WI38 (cell line): ENCODE measurements around the gene STX2.
"Not testable (repeated sequence)": the region's sequence is repeated elsewhere in the genome, so short reads cannot be mapped to it uniquely, and the experiment has no call there.

Experiments used
- H3K4me3 ChIP-seq: 2 replicates; pipeline ENCODE4 v1.5.1; 2011; ENCODE audit warnings: low read depth, mild to moderate bottlenecking, control low read depth, low read length
- TF ChIP-seq, protein P1 (sequence below): IDR thresholded peaks from 2 replicates; pipeline ENCODE4 v1.5.1; 2012; ENCODE audit warnings: low read depth, mild to moderate bottlenecking, control low read depth, low read length

Gene STX2

DNA sequence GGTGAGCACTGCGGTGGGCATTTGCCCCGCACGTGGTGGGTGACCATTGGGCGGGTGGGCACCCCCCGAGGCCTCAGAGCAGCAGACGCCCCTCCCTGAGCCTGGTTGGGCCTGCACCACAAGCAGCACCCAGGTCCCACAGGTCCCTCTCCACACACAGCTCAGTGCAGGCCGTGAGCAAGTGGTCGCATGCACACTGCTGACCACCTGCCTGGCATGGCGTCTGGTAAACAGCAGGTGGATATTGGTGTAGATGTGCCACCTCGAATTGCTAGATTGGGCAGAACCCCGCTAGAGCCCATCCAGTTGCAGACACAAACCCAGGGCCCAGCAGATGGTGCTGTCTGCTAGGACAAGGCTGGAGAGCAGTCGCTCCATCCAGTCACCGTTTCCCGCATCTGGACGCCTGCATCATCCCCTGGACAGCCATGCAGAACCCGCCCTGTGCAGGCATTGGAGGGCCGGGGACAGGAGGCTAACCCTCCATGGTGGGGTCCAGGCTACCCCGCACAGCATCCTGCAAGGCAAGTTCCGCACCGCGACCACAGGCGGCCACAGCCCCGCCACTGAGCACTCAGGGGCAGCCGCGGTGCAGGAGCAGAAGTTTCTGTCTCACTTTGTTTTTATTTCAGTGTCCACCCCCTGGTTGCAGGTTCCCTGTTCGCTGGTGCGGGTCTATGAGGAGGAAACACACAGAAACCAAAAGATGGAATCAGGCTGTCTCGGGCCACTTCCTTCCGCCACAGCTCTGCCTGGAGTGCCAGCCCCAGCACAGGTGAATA is 77.3 kb downstream of the STX2 start:
- H3K4me3 ChIP-seq, result no peak overlapping the region
- TF ChIP-seq, protein P1, sequence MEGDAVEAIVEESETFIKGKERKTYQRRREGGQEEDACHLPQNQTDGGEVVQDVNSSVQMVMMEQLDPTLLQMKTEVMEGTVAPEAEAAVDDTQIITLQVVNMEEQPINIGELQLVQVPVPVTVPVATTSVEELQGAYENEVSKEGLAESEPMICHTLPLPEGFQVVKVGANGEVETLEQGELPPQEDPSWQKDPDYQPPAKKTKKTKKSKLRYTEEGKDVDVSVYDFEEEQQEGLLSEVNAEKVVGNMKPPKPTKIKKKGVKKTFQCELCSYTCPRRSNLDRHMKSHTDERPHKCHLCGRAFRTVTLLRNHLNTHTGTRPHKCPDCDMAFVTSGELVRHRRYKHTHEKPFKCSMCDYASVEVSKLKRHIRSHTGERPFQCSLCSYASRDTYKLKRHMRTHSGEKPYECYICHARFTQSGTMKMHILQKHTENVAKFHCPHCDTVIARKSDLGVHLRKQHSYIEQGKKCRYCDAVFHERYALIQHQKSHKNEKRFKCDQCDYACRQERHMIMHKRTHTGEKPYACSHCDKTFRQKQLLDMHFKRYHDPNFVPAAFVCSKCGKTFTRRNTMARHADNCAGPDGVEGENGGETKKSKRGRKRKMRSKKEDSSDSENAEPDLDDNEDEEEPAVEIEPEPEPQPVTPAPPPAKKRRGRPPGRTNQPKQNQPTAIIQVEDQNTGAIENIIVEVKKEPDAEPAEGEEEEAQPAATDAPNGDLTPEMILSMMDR, result peak; percentile 54; the same call in 1 of the 2 replicates

DNA sequence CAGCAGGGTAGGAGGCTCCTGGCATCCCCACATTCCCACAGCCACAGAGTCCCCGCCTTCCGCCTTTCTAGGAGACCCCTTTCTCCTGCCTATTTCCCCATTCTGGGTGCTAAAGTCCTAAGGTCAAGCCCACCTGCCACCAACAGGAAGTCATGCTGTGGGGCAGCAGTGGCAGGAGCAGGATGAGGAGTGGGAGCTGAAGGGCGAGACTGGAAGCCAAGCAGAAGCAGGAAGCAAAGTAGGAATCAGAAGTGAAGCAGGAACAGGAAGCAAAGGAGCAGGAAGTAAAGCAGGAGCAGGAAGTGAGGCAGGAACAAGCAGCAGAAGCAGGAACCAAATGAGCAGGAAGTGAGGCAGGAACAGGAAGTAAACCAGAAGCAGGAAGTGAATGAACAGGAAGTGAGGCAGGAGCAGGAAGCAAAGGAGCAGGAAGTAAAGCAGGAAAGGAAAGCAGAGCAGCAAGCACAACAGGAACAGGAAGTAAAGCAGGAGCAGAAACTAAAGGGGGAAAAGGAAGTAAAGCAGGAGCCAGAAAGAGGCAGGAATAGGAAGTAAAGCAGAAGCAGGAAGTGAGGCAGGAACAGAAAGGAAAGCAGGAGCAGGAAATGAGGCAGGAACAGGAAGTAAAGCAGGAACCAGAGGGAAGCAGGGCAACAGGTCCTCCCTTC is 84.7 kb downstream of the STX2 start:
- TF ChIP-seq, protein P1, result no peak

DNA sequence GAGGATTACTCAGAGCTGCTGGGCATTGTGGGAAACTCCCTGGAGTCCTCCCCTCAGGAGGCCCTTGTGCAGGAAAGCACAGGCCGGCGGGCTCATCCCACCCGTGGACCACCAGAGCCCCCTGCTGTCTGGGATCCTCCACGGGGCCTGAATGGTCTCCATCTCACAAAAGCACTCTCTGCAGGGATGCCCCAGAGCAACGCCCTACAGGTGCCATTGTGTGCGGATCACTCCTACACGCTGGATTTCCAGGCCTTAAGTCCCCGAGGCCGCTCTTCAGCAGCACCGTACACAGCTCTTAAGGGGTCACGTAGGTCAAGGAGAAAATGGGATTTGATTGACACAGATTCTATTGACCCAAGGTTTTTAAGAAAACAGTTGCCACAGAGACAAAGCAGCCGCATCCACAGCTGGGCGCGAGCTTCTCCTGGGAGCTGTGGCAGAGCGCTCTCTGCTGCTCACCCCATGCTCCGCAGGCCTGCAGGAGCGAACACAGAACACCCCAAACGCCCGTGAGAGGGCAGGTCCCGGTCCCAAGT is 86.3 kb downstream of the STX2 start:
- TF ChIP-seq, protein P1, result no peak
- no peak overlapping the region for H3K4me3 ChIP-seq

More for the DNA sequence above, 84.7 kb downstream of the STX2 start:
- H3K4me3 ChIP-seq, result no peak overlapping the region

DNA sequence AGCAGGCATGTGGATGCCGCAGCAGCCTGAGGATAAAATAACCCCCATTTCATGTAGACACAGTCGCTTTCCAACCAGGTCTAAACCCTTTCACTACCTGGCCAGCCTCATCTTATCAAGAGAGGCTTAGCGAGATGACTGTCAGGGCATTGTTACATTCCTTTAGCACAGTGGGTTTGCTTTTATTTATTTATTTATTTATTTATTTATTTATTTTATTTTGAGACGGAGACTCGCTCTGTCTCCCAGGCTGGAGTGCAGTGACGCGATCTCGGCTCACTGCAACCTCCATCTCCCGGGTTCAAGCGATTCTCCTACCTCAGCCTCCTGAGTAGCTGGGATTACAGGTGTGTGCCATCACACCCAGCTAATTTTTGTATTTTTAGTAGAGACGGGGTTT is 87.0 kb downstream of the STX2 start:
- not testable (repeated sequence) for H3K4me3 ChIP-seq

DNA sequence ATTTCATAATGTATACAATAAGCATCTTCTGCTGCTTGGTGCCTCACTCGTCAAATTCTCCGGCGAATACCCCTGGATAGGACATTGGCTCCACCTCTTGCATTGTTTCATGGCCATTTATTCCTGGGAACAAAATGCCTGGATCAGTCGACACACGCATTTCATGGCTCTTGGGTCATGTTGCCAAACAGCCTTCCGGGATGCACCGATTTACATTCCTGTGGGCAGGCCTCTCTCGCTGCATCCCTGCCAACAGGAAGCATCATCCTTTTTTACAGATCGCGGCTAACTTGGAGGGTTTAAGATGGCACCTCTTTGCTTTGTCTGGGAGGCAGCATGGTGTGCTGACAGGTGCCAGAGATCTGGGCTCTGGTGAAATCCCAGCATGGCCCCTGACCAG is 90.3 kb downstream of the STX2 start:
- TF ChIP-seq, protein P1, result no peak
- H3K4me3 ChIP-seq, result no peak overlapping the region

DNA sequence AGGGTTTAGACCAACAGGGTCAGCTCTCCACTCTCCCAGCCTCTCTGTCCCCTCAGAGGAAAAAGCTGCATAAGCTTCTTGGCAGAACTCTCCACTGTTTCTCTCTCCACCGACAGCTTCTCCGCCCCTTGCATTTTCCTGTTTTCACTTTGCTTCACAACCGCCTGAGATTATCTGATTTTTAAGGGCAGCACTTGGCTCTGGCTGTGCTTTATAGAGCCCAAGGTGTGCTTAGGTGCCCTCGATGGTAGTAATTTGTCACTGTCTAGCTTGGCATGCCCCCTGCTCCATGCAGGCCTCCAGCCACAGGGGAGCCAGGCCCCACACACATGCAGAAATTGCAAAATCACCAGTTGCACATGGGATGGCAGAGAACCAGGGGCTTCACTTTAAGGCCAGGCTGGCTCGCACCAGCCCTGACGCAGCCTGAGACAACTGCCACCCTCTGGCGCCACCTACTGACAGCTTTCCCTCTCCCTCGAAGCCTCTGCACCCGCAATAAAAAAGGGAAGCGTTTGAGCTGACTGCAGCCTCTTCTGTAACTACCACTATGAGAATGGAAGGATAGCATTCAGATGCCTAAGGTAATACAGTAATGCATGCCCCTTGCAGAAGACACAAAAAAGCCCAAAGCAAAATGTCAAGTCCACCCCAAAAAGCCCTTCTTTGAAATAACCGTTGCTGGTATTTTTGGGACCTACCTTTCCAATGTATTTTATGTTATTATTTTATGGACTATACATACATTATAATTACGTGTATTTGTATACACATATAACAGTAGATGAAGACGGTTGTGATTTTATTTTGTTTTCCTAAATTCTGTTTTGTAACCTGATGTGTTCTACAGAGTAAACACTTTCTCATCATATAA is 90.9 kb downstream of the STX2 start:
- TF ChIP-seq, protein P1, result peak; percentile 93

DNA sequence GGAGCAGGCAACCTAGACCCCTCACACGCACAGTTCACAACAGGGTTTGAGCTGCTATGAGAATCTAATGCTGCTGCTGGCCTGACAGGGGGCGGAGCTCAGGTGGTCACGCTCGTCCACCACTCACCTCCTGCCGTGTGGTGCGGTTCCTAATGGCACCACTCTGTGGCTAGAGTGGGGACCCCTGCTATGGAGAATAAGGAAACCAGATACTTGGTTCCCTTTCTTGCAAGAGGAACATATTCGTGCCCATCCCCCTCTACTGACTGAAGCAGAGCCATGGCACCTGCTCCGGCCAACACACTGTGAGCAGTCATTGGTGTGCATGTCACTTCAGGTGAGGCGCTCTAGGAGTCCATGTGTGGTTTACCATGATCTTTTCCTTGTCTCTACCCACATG is 92.5 kb downstream of the STX2 start:
- TF ChIP-seq, protein P1, result no peak
- H3K4me3 ChIP-seq, result no peak overlapping the region

More for the DNA sequence above, 90.9 kb downstream of the STX2 start:
- H3K4me3 ChIP-seq, result no peak overlapping the region
